K562 (cell line): ENCODE data around the gene SPIRE1. TPM values are rescaled to one million over a fixed set of nuclear protein-coding genes. Genes with fewer than 3 reads are reported as not detected.

ENCODE experiments used
- BMI1 ChIP-seq: fragments of 150-350 bp; IDR thresholded peaks from 2 replicates; pipeline ENCODE4 v1.6.1; 2014; ENCODE audit warnings: low read length
- CHD4 ChIP-seq: fragments of 200-600 bp; sonication (generic); IDR thresholded peaks from 3 replicates; pipeline ENCODE4 v1.6.1; 2012; ENCODE audit warnings: low read depth, mild to moderate bottlenecking, mixed read lengths, low read length, inconsistent platforms; ENCODE audit not compliant: insufficient read depth, insufficient replicate concordance, poor library complexity, severe bottlenecking
- CUX1 ChIP-seq: fragments of 200-800 bp; sonication (Bioruptor generic); IDR thresholded peaks from 2 replicates; pipeline ENCODE4 v1.6.1; 2016; ENCODE audit warnings: missing genetic modification characterization, missing compliant biosample characterization
- FIP1L1 ChIP-seq: fragments of 200-400 bp; formaldehyde crosslinking; IDR thresholded peaks from 2 replicates; pipeline ENCODE4 v1.6.1; 2018; ENCODE audit warnings: mild to moderate bottlenecking, low read depth, low read length; ENCODE audit not compliant: poor library complexity, severe bottlenecking
- FOXK2 ChIP-seq, 2 experiments: fragments of 450-650 bp; IDR thresholded peaks in 1 of 2; conservative IDR thresholded peaks in 1 of 2; 2 replicates each; pipeline ENCODE4 v1.6.1; 2016; ENCODE audit warnings: low read depth in 2 of 2, mild to moderate bottlenecking in 1 of 2
- ILF3 ChIP-seq: fragments of 450-650 bp; IDR thresholded peaks from 2 replicates; pipeline ENCODE4 v1.6.1; 2018; ENCODE audit warnings: antibody characterized with exemption, mild to moderate bottlenecking, moderate library complexity, borderline replicate concordance
- NR2F6 ChIP-seq: fragments of 450-650 bp; formaldehyde crosslinking; IDR thresholded peaks from 2 replicates; pipeline ENCODE4 v1.4.0; 2020; ENCODE audit warnings: mild to moderate bottlenecking
- PCBP1 ChIP-seq: fragments of 200-400 bp; formaldehyde crosslinking; IDR thresholded peaks from 2 replicates; pipeline ENCODE4 v1.6.1; 2018; ENCODE audit warnings: mild to moderate bottlenecking, low read depth, low read length; ENCODE audit not compliant: poor library complexity, severe bottlenecking
- PHB2 ChIP-seq: fragments of 450-650 bp; IDR thresholded peaks from 2 replicates; pipeline ENCODE4 v1.6.1; 2017; ENCODE audit warnings: low read depth
- RCOR1 ChIP-seq, 2 experiments: IDR thresholded peaks; 2 replicates each; pipeline ENCODE4 v1.6.1; 2012; ENCODE audit warnings: low read depth in 2 of 2, low read length in 2 of 2, borderline replicate concordance in 1 of 2, improper control_type of control experiment in 1 of 2
- STAT5A ChIP-seq: IDR thresholded peaks from 2 replicates; pipeline ENCODE4 v1.6.1; 2012; ENCODE audit warnings: low read length, inconsistent platforms, borderline replicate concordance
- TAL1 ChIP-seq: fragments of 450-650 bp; IDR thresholded peaks from 2 replicates; pipeline ENCODE4 v1.6.1; 2016; ENCODE audit warnings: mild to moderate bottlenecking
- ZNF165 ChIP-seq: fragments of 250-450 bp; sonication (Bioruptor Pico); IDR thresholded peaks from 2 replicates; pipeline ENCODE4 v1.4.0; 2020; ENCODE audit warnings: borderline replicate concordance
- ZNF764 ChIP-seq: fragments of 250-450 bp; sonication (Bioruptor Pico); IDR thresholded peaks from 2 replicates; pipeline ENCODE4 v1.4.0; 2020; ENCODE audit warnings: low read depth, mild to moderate bottlenecking, moderate library complexity
- polyA plus RNA-seq, 8 experiments: library from polyadenylated mRNA; depleted of rRNA in 4 of 8; stranded (reverse) in 5 of 8; unstranded in 3 of 8; fragments of >200 nt; fragmentation: Nextera tagmentation in 2 of 8; fragmentation: Illumina TruSeq in 1 of 8; extraction: Ambion mirVana in 2 of 8; extraction: Trizol in 1 of 8; gene quantifications; 2 replicates each; pipeline versions ENCODE4 v1.2.1 to v1.2.3, GENCODE V29; 2011 to 2014; ENCODE audit warnings: inconsistent platforms in 1 of 8, missing spikeins in 1 of 8
- total RNA-seq, 7 experiments: library from RNA; depleted of rRNA in 6 of 7; stranded (reverse); fragments of >200 nt in 6 of 7; fragmentation: Illumina TruSeq in 2 of 7; extraction: Trizol in 2 of 7; gene quantifications; 2 replicates each; pipeline versions ENCODE4 v1.2.1 to v1.2.3, GENCODE V29; 2011 to 2021; ENCODE audit warnings: low replicate concordance in 1 of 7
- TF ChIP-seq, protein P1 (sequence below), 2 experiments: fragments of 450-650 bp; IDR thresholded peaks; 2 replicates each; pipeline ENCODE4 v1.6.1; 2016; ENCODE audit warnings: mild to moderate bottlenecking in 2 of 2, borderline replicate concordance in 1 of 2, low read depth in 1 of 2, moderate library complexity in 1 of 2

Gene SPIRE1
- total and polyA plus RNA-seq, 9 of the 15 experiments (the other 6 are each of a cell fraction or from before 2014, with no cell fraction given) = 2.9 to 14.0 (median 10.2) TPM

DNA sequence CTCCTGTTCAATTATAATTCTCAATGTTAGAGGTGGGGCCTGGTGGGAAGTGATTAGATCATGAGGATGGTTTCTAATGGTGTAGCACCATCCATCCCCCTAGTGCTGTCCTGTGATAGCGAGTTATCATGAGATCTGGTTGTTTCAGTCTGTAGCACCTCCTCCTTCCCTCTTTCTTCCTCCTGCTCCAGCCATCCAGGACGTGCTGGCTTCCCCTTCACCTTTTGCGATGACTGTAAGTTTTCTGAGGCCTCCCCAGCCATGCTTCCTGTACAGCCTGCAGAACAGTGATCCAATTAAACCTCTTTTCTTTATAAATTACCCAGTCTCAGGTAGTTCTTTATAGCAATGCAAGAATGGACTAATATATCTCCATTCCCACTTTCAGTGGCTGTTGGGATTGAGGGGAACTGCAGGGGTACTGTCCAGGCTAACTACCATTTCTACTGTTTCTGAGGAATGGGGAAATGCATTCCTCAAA, 19.2 kb downstream of the SPIRE1 start (continued):
- TF ChIP-seq CUX1 (CRISPR knock-in tag) (no peak), ZNF165 (no peak), RCOR1 (IDR thresholded peaks at IDR 0.05; ENCODE audit: borderline replicate concordance in 1 of 2, low read depth in 2 of 2, low read length in 2 of 2) (peak in 1 of 2 experiments; percentile 60; a peak in 1 of 4 replicates), TAL1 (peak; percentile 32; the same call in 1 of the 2 replicates), STAT5A (no peak), FOXK2 (conservative IDR thresholded peaks at IDR 0.05 in 1 of 2, IDR thresholded peaks at IDR 0.05 in 1 of 2; ENCODE audit: low read depth in 2 of 2) (no peak), ILF3 (no peak), FIP1L1 (no peak), PCBP1 (no peak), PHB2 (no peak), CHD4 (no peak), NR2F6 (CRISPR knock-in tag) (no peak), ZNF764 (CRISPR knock-in tag) (no peak), BMI1 (no peak)
- TF ChIP-seq, protein P1, sequence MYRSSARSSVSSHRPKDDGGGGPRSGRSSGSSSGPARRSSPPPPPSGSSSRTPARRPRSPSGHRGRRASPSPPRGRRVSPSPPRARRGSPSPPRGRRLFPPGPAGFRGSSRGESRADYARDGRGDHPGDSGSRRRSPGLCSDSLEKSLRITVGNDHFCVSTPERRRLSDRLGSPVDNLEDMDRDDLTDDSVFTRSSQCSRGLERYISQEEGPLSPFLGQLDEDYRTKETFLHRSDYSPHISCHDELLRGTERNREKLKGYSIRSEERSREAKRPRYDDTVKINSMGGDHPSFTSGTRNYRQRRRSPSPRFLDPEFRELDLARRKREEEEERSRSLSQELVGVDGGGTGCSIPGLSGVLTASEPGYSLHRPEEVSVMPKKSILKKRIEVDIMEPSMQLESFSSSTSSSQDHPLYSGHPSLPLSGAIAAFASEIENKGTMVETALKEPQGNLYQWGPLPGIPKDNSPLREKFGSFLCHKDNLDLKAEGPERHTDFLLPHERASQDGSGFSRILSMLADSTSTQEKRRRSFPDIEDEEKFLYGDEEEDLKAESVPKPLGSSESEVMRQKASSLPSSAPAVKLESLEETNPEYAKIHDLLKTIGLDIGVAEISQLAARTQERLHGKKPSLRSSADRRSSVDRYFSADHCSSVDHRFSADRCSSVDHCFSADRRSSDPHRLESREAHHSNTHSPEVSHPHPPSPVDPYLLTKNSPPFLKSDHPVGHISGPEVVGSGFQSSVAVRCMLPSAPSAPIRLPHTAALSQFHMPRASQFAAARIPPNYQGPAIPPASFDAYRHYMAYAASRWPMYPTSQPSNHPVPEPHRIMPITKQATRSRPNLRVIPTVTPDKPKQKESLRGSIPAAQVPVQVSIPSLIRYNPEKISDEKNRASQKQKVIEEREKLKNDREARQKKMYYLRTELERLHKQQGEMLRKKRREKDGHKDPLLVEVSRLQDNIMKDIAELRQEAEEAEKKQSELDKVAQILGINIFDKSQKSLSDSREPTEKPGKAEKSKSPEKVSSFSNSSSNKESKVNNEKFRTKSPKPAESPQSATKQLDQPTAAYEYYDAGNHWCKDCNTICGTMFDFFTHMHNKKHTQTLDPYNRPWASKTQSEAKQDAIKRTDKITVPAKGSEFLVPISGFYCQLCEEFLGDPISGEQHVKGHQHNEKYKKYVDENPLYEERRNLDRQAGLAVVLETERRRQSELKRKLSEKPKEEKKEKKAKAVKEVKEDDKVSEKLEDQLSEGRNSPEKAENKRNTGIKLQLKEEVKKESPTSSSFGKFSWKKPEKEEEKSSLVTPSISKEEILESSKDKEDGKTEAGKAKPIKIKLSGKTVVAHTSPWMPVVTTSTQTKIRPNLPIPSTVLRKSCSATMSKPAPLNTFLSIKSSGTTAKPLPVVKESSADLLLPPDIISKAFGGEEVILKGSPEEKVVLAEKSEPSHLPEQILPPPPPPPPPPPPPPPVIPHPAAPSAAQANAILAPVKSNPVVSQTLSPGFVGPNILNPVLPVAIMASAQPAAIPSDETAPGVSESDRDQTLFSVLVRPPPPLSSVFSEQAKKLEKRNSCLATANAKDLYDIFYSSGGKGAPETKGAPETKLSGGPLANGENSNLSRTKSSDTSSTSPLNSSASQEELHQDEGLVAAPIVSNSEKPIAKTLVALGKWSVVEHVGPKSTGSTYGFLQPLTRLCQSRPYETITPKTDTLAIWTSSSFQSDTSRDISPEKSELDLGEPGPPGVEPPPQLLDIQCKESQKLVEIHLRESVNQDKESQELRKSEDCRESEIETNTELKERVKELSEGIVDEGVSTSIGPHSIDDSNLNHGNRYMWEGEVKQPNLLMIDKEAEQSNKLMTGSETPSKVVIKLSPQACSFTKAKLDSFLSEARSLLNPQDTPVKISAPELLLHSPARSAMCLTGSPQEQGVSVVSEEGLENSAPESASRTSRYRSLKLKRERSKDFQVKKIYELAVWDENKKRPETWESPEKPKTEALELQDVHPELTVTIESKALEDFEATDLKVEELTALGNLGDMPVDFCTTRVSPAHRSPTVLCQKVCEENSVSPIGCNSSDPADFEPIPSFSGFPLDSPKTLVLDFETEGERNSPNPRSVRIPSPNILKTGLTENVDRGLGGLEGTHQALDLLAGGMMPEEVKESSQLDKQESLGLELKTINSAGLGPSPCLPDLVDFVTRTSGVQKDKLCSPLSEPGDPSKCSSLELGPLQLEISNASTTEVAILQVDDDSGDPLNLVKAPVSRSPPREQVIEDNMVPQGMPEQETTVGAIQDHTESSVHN (IDR thresholded peaks at IDR 0.05; ENCODE audit: borderline replicate concordance in 1 of 2, low read depth in 1 of 2) = no peak
